Liver (tissue), 9 donors: ENCODE data around the gene NFIA. TPM values are rescaled to one million over a fixed set of nuclear protein-coding genes. Genes with fewer than 3 reads are reported as not detected.

Experiments
- DNase-seq: peaks from one replicate; pipeline ENCODE4 v3.0.0-alpha.2; 2017; ENCODE audit warnings: low spot score
- H3K27ac ChIP-seq, 2 donors: one replicate each; pipeline ENCODE4 v1.7.0; 2013; ENCODE audit warnings: inconsistent platforms in 2 of 2, low read length in 2 of 2, control low read depth in 1 of 2, low read depth in 1 of 2, mild to moderate bottlenecking in 1 of 2
- H3K27me3 ChIP-seq, 4 donors: one replicate each; pipeline versions ENCODE4 v1.6.1 to v1.7.0; 2013; ENCODE audit warnings: low read length in 3 of 4, inconsistent platforms in 1 of 4, mild to moderate bottlenecking in 1 of 4, moderate library complexity in 1 of 4; ENCODE audit not compliant: control insufficient read depth in 4 of 4, insufficient read depth in 4 of 4
- H3K36me3 ChIP-seq, 4 donors: one replicate each; pipeline versions ENCODE4 v1.6.1 to v1.7.0; 2013; ENCODE audit warnings: low read length in 3 of 4, mild to moderate bottlenecking in 3 of 4, low read depth in 1 of 4, moderate library complexity in 1 of 4; ENCODE audit not compliant: control insufficient read depth in 4 of 4, insufficient read depth in 3 of 4
- H3K4me1 ChIP-seq, 4 donors: one replicate each; pipeline versions ENCODE4 v1.6.1 to v1.7.0; 2013; ENCODE audit warnings: low read length in 3 of 4, mild to moderate bottlenecking in 3 of 4, moderate library complexity in 1 of 4; ENCODE audit not compliant: control insufficient read depth in 4 of 4, insufficient read depth in 4 of 4
- H3K4me3 ChIP-seq, 3 donors: one replicate each; pipeline versions ENCODE4 v1.6.1 to v1.7.0; 2013; ENCODE audit warnings: low read length in 3 of 3, control low read depth in 1 of 3, low read depth in 1 of 3, mild to moderate bottlenecking in 1 of 3
- H3K9ac ChIP-seq, 2 donors: one replicate each; pipeline ENCODE4 v1.7.0; 2013; ENCODE audit warnings: low read length in 2 of 2, mild to moderate bottlenecking in 2 of 2, moderate library complexity in 2 of 2, control low read depth in 1 of 2, low read depth in 1 of 2
- H3K9me3 ChIP-seq, 4 donors: one replicate each; pipeline versions ENCODE4 v1.6.1 to v1.7.0; 2013; ENCODE audit warnings: low read length in 3 of 4; ENCODE audit not compliant: control insufficient read depth in 4 of 4
- EGR1 ChIP-seq, 2 donors: IDR thresholded peaks; 2 replicates each; pipeline ENCODE4 v1.6.1; 2016 to 2018; ENCODE audit warnings: antibody characterized with exemption in 2 of 2, low read depth in 2 of 2
- FOXA1 ChIP-seq: IDR thresholded peaks from 2 replicates; pipeline ENCODE4 v1.6.1; 2016; ENCODE audit warnings: antibody characterized with exemption
- FOXA2 ChIP-seq: IDR thresholded peaks from 2 replicates; pipeline ENCODE4 v1.6.1; 2016; ENCODE audit warnings: antibody characterized with exemption
- HNF4A ChIP-seq, 2 donors: conservative IDR thresholded peaks; 2 replicates each; pipeline ENCODE4 v1.6.1; 2016; ENCODE audit warnings: antibody characterized with exemption in 2 of 2, mild to moderate bottlenecking in 2 of 2
- HNF4G ChIP-seq: IDR thresholded peaks from 2 replicates; pipeline ENCODE4 v1.6.1; 2016; ENCODE audit warnings: antibody characterized with exemption
- JUND ChIP-seq, 2 donors: IDR thresholded peaks; 2 replicates each; pipeline ENCODE4 v1.6.1; 2016; ENCODE audit warnings: antibody characterized with exemption in 2 of 2
- NR2F2 ChIP-seq: IDR thresholded peaks from 2 replicates; pipeline ENCODE4 v1.6.1; 2016; ENCODE audit warnings: antibody characterized with exemption
- RAD21 ChIP-seq, 2 donors: IDR thresholded peaks; 2 replicates each; pipeline ENCODE4 v1.6.1; 2016; ENCODE audit warnings: antibody characterized with exemption in 2 of 2, mild to moderate bottlenecking in 2 of 2
- REST ChIP-seq: IDR thresholded peaks from 2 replicates; pipeline ENCODE4 v1.6.1; 2016; ENCODE audit warnings: antibody characterized with exemption, mild to moderate bottlenecking
- RXRA ChIP-seq, 2 donors: IDR thresholded peaks; 2 replicates each; pipeline ENCODE4 v1.6.1; 2017 to 2018; ENCODE audit warnings: antibody characterized with exemption in 2 of 2, mild to moderate bottlenecking in 1 of 2
- SP1 ChIP-seq: IDR thresholded peaks from 2 replicates; pipeline ENCODE4 v1.6.1; 2018; ENCODE audit warnings: antibody characterized with exemption, mild to moderate bottlenecking
- TAF1 ChIP-seq: conservative IDR thresholded peaks from 2 replicates; pipeline ENCODE4 v1.6.1; 2016; ENCODE audit warnings: antibody characterized with exemption, mild to moderate bottlenecking
- YY1 ChIP-seq: IDR thresholded peaks from 2 replicates; pipeline ENCODE4 v1.6.1; 2016; ENCODE audit warnings: antibody characterized with exemption, mild to moderate bottlenecking
- WGBS: extraction: QIAGEN DNeasy Blood & Tissue Kit; methylation state at CpG from one replicate; pipeline ENCODE4 v1.1.7; 2013; 5-methylcytosine and 5-hydroxymethylcytosine counted together
- polyA plus RNA-seq, 2 donors: library from polyadenylated mRNA; stranded (reverse) in 1 of 2; unstranded in 1 of 2; fragments of 200-250 nt in 1 of 2; fragments of >200 nt in 1 of 2; fragmentation: Nextera tagmentation in 1 of 2; extraction: Ambion mirVana in 1 of 2; gene quantifications; one replicate each; pipeline versions ENCODE4 v1.2.1 to v1.2.3, GENCODE V29; 2013 to 2015
- total RNA-seq, 2 donors: library from RNA; depleted of rRNA; stranded (reverse); fragments of >200 nt; gene quantifications; one replicate each; pipeline ENCODE4 v1.2.3, GENCODE V29; 2014
- TF ChIP-seq, protein P1 (sequence below): IDR thresholded peaks from 2 replicates; pipeline ENCODE4 v1.6.1; 2016; ENCODE audit warnings: antibody characterized with exemption
- TF ChIP-seq, protein P2 (sequence below): IDR thresholded peaks from 2 replicates; pipeline ENCODE4 v1.6.1; 2016; ENCODE audit warnings: antibody characterized with exemption
- TF ChIP-seq, protein P3 (sequence below): IDR thresholded peaks from 2 replicates; pipeline ENCODE4 v1.6.1; 2016; ENCODE audit warnings: antibody characterized with exemption
- TF ChIP-seq, protein P4 (sequence below): fragments of 150-350 bp; IDR thresholded peaks from 2 replicates; pipeline ENCODE4 v1.5.1; 2017; ENCODE audit warnings: improper control_type of control experiment, low read depth, low read length; ENCODE audit not compliant: missing input control
- donor health status: healthy.
- donor health status: healthy.
- donor health status: healthy.
- donor health status: healthy.
- donor health status: healthy.

Gene NFIA
- total and polyA plus RNA-seq, 4 donors = 6.8 to 53.7 (median 22.2) TPM

DNA sequence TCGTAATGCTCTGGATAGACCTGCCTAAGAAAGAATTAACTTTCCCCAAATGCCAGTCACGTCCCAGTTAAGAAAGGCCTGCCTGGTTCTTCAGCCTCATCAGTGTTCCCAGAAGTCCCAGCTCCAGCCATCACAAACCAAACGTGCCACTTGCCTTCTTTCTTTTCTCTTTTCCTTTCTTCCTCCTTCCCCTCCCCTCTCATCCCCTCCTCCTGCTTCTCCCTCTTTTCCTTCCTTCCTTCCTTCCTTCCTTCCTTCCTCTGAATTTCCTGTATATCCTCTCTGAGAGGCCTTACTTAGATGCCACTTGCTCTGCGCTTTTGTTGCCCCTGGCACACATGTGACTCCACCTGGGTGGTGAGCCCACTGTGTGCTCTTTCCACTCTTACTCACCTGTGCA lies 228.2 kb downstream of the NFIA start (continued):
- TF ChIP-seq, protein P1, sequence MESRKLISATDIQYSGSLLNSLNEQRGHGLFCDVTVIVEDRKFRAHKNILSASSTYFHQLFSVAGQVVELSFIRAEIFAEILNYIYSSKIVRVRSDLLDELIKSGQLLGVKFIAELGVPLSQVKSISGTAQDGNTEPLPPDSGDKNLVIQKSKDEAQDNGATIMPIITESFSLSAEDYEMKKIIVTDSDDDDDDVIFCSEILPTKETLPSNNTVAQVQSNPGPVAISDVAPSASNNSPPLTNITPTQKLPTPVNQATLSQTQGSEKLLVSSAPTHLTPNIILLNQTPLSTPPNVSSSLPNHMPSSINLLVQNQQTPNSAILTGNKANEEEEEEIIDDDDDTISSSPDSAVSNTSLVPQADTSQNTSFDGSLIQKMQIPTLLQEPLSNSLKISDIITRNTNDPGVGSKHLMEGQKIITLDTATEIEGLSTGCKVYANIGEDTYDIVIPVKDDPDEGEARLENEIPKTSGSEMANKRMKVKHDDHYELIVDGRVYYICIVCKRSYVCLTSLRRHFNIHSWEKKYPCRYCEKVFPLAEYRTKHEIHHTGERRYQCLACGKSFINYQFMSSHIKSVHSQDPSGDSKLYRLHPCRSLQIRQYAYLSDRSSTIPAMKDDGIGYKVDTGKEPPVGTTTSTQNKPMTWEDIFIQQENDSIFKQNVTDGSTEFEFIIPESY = no peak
- TF ChIP-seq HNF4G (no peak), HNF4A (conservative IDR thresholded peaks at IDR 0.05) (no peak), RAD21 (IDR thresholded peaks at IDR 0.05) (no peak), FOXA2 (no peak), RXRA (IDR thresholded peaks at IDR 0.05) (no peak), JUND (IDR thresholded peaks at IDR 0.05) (no peak)
- TF ChIP-seq, protein P2, sequence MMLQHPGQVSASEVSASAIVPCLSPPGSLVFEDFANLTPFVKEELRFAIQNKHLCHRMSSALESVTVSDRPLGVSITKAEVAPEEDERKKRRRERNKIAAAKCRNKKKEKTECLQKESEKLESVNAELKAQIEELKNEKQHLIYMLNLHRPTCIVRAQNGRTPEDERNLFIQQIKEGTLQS = no peak

- no peak overlapping the region for H3K27ac ChIP-seq
- H3K36me3 ChIP-seq = peaks cover 0 to 4% (median 0%) of the 10 kb centered on the region in 4 donors
- peaks cover 0 to 2% (median 2%) of the 10 kb centered on the region in 4 donors for H3K4me1 ChIP-seq
- no peak for DNase-seq
- H3K4me3 ChIP-seq = no peak overlapping the region
- no peaks in the 10 kb centered on the region for H3K27me3 ChIP-seq
- H3K9me3 ChIP-seq = no peaks in the 10 kb centered on the region
- no peak for TF ChIP-seq REST
- no peak for TF ChIP-seq RAD21 (IDR thresholded peaks at IDR 0.05)
- TF ChIP-seq YY1 = no peak
- TF ChIP-seq, protein P2 = no peak
- no peak for TF ChIP-seq EGR1 (IDR thresholded peaks at IDR 0.05; ENCODE audit: low read depth in 2 of 2)
- TF ChIP-seq SP1 = no peak
- TF ChIP-seq JUND (IDR thresholded peaks at IDR 0.05) = no peak
- TF ChIP-seq, protein P3, sequence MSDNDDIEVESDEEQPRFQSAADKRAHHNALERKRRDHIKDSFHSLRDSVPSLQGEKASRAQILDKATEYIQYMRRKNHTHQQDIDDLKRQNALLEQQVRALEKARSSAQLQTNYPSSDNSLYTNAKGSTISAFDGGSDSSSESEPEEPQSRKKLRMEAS = no peak
- no peak for TF ChIP-seq HNF4A (conservative IDR thresholded peaks at IDR 0.05)
- TF ChIP-seq NR2F2 = no peak
- TF ChIP-seq FOXA1 = no peak
- TF ChIP-seq, protein P1 = no peak
- no peak for TF ChIP-seq FOXA2
- no peak for TF ChIP-seq HNF4G
- no peak for TF ChIP-seq TAF1
- TF ChIP-seq, protein P4, sequence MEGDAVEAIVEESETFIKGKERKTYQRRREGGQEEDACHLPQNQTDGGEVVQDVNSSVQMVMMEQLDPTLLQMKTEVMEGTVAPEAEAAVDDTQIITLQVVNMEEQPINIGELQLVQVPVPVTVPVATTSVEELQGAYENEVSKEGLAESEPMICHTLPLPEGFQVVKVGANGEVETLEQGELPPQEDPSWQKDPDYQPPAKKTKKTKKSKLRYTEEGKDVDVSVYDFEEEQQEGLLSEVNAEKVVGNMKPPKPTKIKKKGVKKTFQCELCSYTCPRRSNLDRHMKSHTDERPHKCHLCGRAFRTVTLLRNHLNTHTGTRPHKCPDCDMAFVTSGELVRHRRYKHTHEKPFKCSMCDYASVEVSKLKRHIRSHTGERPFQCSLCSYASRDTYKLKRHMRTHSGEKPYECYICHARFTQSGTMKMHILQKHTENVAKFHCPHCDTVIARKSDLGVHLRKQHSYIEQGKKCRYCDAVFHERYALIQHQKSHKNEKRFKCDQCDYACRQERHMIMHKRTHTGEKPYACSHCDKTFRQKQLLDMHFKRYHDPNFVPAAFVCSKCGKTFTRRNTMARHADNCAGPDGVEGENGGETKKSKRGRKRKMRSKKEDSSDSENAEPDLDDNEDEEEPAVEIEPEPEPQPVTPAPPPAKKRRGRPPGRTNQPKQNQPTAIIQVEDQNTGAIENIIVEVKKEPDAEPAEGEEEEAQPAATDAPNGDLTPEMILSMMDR = no peak
- 86% methylated on average over 2 of the region's 2 CpGs for WGBS
- no peak overlapping the region for H3K9ac ChIP-seq
Measured at GRCh38 chr1:61313906-61314422, 231.6 kb downstream of the NFIA start.
